ENCODE measurements around the gene CYB5D1. TPM values are rescaled to one million over a fixed set of nuclear protein-coding genes. Genes with fewer than 3 reads are reported as not detected.

Gene CYB5D1
- total and polyA plus RNA-seq, 9 donors: 7.0 to 22.2 (median 16.1) TPM

DNA sequence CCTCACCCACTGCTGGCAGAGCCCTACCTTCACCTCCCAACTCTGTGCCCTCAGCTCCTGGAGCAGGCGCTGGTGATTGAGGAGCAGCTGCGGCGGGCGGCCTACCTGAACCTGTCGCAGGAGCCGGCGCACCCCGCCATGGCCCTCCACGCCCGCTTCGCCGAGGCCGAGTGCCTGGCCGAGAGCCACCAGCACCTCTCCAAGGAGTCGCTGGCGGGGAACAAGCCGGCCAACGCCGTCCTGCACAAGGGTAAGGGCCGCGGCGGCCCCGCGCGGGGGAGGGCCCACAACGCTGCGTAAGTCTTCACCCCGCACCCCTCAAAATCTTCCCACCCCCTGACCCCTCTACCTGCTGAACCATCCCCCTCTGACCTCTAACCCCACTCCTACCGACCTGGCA, 51.3 kb downstream of the CYB5D1 start:
- intact Hi-C loops (cut with DNase I): no loop called here
- TF ChIP-seq EP300 (IDR thresholded peaks at IDR 0.05): no peak
- TF ChIP-seq, protein P1, sequence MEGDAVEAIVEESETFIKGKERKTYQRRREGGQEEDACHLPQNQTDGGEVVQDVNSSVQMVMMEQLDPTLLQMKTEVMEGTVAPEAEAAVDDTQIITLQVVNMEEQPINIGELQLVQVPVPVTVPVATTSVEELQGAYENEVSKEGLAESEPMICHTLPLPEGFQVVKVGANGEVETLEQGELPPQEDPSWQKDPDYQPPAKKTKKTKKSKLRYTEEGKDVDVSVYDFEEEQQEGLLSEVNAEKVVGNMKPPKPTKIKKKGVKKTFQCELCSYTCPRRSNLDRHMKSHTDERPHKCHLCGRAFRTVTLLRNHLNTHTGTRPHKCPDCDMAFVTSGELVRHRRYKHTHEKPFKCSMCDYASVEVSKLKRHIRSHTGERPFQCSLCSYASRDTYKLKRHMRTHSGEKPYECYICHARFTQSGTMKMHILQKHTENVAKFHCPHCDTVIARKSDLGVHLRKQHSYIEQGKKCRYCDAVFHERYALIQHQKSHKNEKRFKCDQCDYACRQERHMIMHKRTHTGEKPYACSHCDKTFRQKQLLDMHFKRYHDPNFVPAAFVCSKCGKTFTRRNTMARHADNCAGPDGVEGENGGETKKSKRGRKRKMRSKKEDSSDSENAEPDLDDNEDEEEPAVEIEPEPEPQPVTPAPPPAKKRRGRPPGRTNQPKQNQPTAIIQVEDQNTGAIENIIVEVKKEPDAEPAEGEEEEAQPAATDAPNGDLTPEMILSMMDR (IDR thresholded peaks at IDR 0.05): no peak
- no peak for TF ChIP-seq POLR2A (IDR thresholded peaks at IDR 0.05)
- Histone ChIP-seq H3K4me1 (ENCODE audit: insufficient read depth) (no peaks in the 10 kb centered on the region), H3K36me3 (no peaks in the 10 kb centered on the region), H3K27ac (no peak overlapping the region), H3K4me3 (no peak overlapping the region), H3K9me3 (no peaks in the 10 kb centered on the region), H3K27me3 (no peaks in the 10 kb centered on the region)
- no peak for DNase-seq
- 85 to 88% (median 86%) methylated on average over 29 of the region's 29 CpGs for WGBS, 3 donors

DNA sequence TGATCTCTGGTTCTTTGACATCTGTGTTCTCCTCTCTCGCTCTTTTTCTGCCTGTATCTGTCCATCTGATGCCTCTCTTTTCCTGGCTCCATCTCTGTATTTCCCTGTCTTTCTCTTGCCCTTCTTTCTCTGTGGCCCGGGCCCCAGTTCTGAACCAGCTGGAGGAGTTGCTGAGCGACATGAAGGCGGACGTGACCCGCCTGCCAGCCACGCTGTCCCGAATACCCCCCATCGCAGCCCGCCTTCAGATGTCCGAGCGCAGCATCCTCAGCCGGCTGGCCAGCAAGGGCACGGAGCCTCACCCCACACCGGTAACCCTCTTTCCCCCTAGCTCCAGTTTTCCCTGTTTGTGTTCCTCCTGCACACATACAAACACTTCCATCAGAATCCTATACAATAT, 52.5 kb downstream of the CYB5D1 start:
- DNase-seq: no peak
- Histone ChIP-seq H3K4me3 (no peak overlapping the region), H3K27ac (no peak overlapping the region), H3K27me3 (no peaks in the 10 kb centered on the region), H3K4me1 (ENCODE audit: insufficient read depth) (peaks cover 2% of the 10 kb centered on the region), H3K9me3 (no peaks in the 10 kb centered on the region), H3K36me3 (no peaks in the 10 kb centered on the region)
- 91 to 93% (median 91%) methylated on average over 15 of the region's 15 CpGs for WGBS, 3 donors
- TF ChIP-seq POLR2A (IDR thresholded peaks at IDR 0.05): no peak
- intact Hi-C loops (cut with DNase I): loop anchor here in 3 of 4 donors (5.0 kb wide), 1 partner anchor 77 kb away; no protein-coding TSS in a partner anchor

DNA sequence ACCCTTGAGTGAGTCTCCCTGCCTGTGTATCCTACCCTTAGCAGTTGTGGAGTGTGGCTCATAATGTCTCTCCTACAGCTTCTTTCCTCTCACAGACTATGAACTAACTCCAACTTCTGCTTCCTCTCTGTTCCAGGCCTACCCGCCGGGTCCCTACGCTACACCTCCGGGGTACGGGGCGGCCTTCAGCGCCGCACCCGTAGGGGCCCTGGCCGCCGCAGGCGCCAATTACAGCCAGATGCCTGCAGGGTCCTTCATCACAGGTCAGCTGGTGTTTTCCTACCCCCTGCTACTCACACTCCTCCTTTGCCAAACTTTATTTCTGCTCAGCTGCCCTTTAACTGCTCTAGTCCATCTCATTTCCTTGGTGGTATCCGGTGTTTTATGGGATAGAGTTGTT, 52.9 kb downstream of the CYB5D1 start:
- H3K36me3 ChIP-seq: no peaks in the 10 kb centered on the region
- no peak overlapping the region for H3K27ac ChIP-seq
- no peak overlapping the region for H3K4me3 ChIP-seq
- H3K9me3 ChIP-seq: no peaks in the 10 kb centered on the region
- H3K27me3 ChIP-seq: no peaks in the 10 kb centered on the region
- intact Hi-C loops (cut with DNase I): loop anchor here in 3 of 4 donors (5.0 kb wide), 1 partner anchor 77 kb away; no protein-coding TSS in a partner anchor
- H3K4me1 ChIP-seq (ENCODE audit: insufficient read depth): peaks cover 2% of the 10 kb centered on the region
- no peak for DNase-seq
- TF ChIP-seq, protein P1 (IDR thresholded peaks at IDR 0.05): no peak
- no peak for TF ChIP-seq EP300 (IDR thresholded peaks at IDR 0.05)
- no peak for TF ChIP-seq POLR2A (IDR thresholded peaks at IDR 0.05)
- WGBS, 3 donors: 87 to 94% (median 92%) methylated on average over 13 of the region's 13 CpGs

DNA sequence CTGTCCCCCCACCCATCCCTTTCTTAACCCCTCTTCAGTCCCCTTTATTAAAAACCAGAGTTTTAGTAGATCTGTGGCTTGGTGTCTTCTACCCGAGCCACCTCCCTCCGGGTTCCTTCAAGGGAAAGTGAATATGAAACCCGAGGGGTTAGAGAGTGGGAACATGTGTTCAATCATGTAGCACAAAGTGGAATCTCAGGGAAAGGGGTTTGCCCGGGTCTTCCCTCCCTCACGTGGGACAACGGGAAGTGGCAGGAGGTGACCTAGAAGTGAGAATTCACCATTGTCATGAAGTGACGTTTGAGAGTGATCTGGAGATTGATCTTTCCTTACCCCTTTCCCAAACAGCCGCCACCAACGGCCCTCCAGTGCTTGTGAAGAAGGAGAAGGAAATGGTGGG, 53.3 kb downstream of the CYB5D1 start:
- H3K27me3 ChIP-seq: no peaks in the 10 kb centered on the region

More for the DNA sequence above, 53.3 kb downstream of the CYB5D1 start:
- peaks cover 2% of the 10 kb centered on the region for H3K4me1 ChIP-seq (ENCODE audit: insufficient read depth)
- TF ChIP-seq, protein P1 (IDR thresholded peaks at IDR 0.05): no peak
- TF ChIP-seq EP300 (IDR thresholded peaks at IDR 0.05) (no peak), POLR2A (IDR thresholded peaks at IDR 0.05) (no peak)
- H3K4me3 ChIP-seq: no peak overlapping the region
- no peak for DNase-seq
- intact Hi-C loops (cut with DNase I): loop anchor here in 3 of 4 donors (5.0 kb wide), 1 partner anchor 76 kb away; no protein-coding TSS in a partner anchor
- H3K9me3 ChIP-seq: no peaks in the 10 kb centered on the region
- WGBS, 3 donors: 52 to 61% (median 61%) methylated on average over 9 of the region's 9 CpGs
- no peak overlapping the region for H3K27ac ChIP-seq
- no peaks in the 10 kb centered on the region for H3K36me3 ChIP-seq

Small RNA genes lying within 50 kb of the gene (small RNA-seq; reads per million reads assigned to genes)
- 0.50 reads per million, percentile 11 among the genes with 10 or more reads in this experiment for gene SCARNA21

Other genes with a start within 250 kb of the CYB5D1 start
- gene FXR2, start 243.1 kb upstream of the CYB5D1 start, total RNA-seq: 10 to 100 TPM; 13.8 to 32.3 (median 24.2) TPM
- gene FXR2, start 243.1 kb upstream of the CYB5D1 start, polyA plus RNA-seq: 10 to 100 TPM; 26.6 to 36.1 TPM
- gene SAT2, start 230.2 kb upstream of the CYB5D1 start, total RNA-seq: 100 to 1,000 TPM in 6 of 7 donors, 10 to 100 TPM in 1; 89.5 to 195 (median 145) TPM
- 100 to 1,000 TPM; 133 to 235 TPM for gene SAT2, start 230.2 kb upstream of the CYB5D1 start, polyA plus RNA-seq
- 1 to 10 TPM in 4 of 7 donors, under 1 TPM in 3; 0.69 to 1.3 (median 1.1) TPM for gene SHBG, start 227.9 kb upstream of the CYB5D1 start, total RNA-seq
- under 1 TPM; 0.63 to 0.67 TPM for gene SHBG, start 227.9 kb upstream of the CYB5D1 start, polyA plus RNA-seq
- gene ATP1B2, start 207.1 kb upstream of the CYB5D1 start, total RNA-seq: 10 to 100 TPM in 5 of 7 donors, 1 to 10 TPM in 2; 3.6 to 74.5 (median 34.1) TPM
- gene ATP1B2, start 207.1 kb upstream of the CYB5D1 start, polyA plus RNA-seq: 10 to 100 TPM; 15.3 to 35.1 TPM
- gene TP53, start 170.5 kb upstream of the CYB5D1 start, total RNA-seq: 100 to 1,000 TPM in 1 of 7 donors, 10 to 100 TPM in 6; 16.3 to 124 (median 73.5) TPM
- 10 to 100 TPM; 29.7 to 43.7 TPM for gene TP53, start 170.5 kb upstream of the CYB5D1 start, polyA plus RNA-seq
- 10 to 100 TPM in 1 of 7 donors, 1 to 10 TPM in 6; 1.1 to 10.1 (median 6.9) TPM for gene WRAP53, start 169.5 kb upstream of the CYB5D1 start, total RNA-seq
- 1 to 10 TPM; 4.3 to 6.1 TPM for gene WRAP53, start 169.5 kb upstream of the CYB5D1 start, polyA plus RNA-seq
- gene EFNB3, start 152.8 kb upstream of the CYB5D1 start, total RNA-seq: 10 to 100 TPM in 1 of 7 donors, 1 to 10 TPM in 6; 1.6 to 11.7 (median 3.3) TPM
- gene EFNB3, start 152.8 kb upstream of the CYB5D1 start, polyA plus RNA-seq: 1 to 10 TPM; 5.1 to 5.9 TPM
- gene DNAH2, start 140.3 kb upstream of the CYB5D1 start, total RNA-seq: 10 to 100 TPM in 1 of 7 donors, 1 to 10 TPM in 5, under 1 TPM in 1; 0.88 to 10.3 (median 2.7) TPM
- gene DNAH2, start 140.3 kb upstream of the CYB5D1 start, polyA plus RNA-seq: 1 to 10 TPM; 1.0 to 2.5 TPM
- 10 to 100 TPM; 13.7 to 80.8 (median 71.9) TPM for gene KDM6B, start 23.8 kb upstream of the CYB5D1 start, total RNA-seq
- gene KDM6B, start 23.8 kb upstream of the CYB5D1 start, polyA plus RNA-seq: 10 to 100 TPM in 1 of 2 donors, 1 to 10 TPM in 1; 9.1 to 36.9 TPM
- gene TMEM88, start 2.9 kb upstream of the CYB5D1 start, total RNA-seq: 10 to 100 TPM in 3 of 7 donors, 1 to 10 TPM in 4; 2.1 to 11.9 (median 8.2) TPM
- 10 to 100 TPM in 1 of 2 donors, 1 to 10 TPM in 1; 5.5 to 17.8 TPM for gene TMEM88, start 2.9 kb upstream of the CYB5D1 start, polyA plus RNA-seq
- gene NAA38, start 444 bp upstream of the CYB5D1 start, total RNA-seq: 10 to 100 TPM; 46.4 to 82.8 (median 54.6) TPM
- gene NAA38, start 444 bp upstream of the CYB5D1 start, polyA plus RNA-seq: 10 to 100 TPM in 1 of 2 donors, 1 to 10 TPM in 1; 4.6 to 59.1 TPM
- 100 to 1,000 TPM in 4 of 7 donors, 10 to 100 TPM in 3; 65.7 to 145 (median 114) TPM for gene CHD3, start 30.8 kb downstream of the CYB5D1 start, total RNA-seq
- gene CHD3, start 30.8 kb downstream of the CYB5D1 start, polyA plus RNA-seq: 100 to 1,000 TPM in 1 of 2 donors, 10 to 100 TPM in 1; 87.2 to 100 TPM
- 10 to 100 TPM in 1 of 7 donors, 1 to 10 TPM in 6; 2.7 to 16.5 (median 5.2) TPM for gene RNF227, start 58.3 kb downstream of the CYB5D1 start, total RNA-seq
- 1 to 10 TPM; 4.3 to 8.6 TPM for gene RNF227, start 58.3 kb downstream of the CYB5D1 start, polyA plus RNA-seq
- 1 to 10 TPM in 5 of 7 donors, under 1 TPM in 2; 0.48 to 5.9 (median 2.2) TPM for gene KCNAB3, start 71.9 kb downstream of the CYB5D1 start, total RNA-seq
- gene KCNAB3, start 71.9 kb downstream of the CYB5D1 start, polyA plus RNA-seq: 1 to 10 TPM; 1.9 to 3.9 TPM
- gene TRAPPC1, start 73.9 kb downstream of the CYB5D1 start, total RNA-seq: 10 to 100 TPM; 27.5 to 94.3 (median 74.0) TPM
- 100 to 1,000 TPM in 1 of 2 donors, 10 to 100 TPM in 1; 77.5 to 238 TPM for gene TRAPPC1, start 73.9 kb downstream of the CYB5D1 start, polyA plus RNA-seq
- 10 to 100 TPM; 15.0 to 27.3 (median 25.9) TPM for gene CNTROB, start 74.2 kb downstream of the CYB5D1 start, total RNA-seq
- 10 to 100 TPM; 24.3 to 25.3 TPM for gene CNTROB, start 74.2 kb downstream of the CYB5D1 start, polyA plus RNA-seq
- under 1 TPM in 2 of 7 donors, not detected in 5; 0.05 to 0.42 TPM for gene GUCY2D, start 144.6 kb downstream of the CYB5D1 start, total RNA-seq
- under 1 TPM in 1 of 2 donors, not detected in 1; 0.10 TPM for gene GUCY2D, start 144.6 kb downstream of the CYB5D1 start, polyA plus RNA-seq
- gene ALOX15B, start 181.1 kb downstream of the CYB5D1 start, total RNA-seq: 10 to 100 TPM in 1 of 7 donors, 1 to 10 TPM in 1, under 1 TPM in 4, not detected in 1; 0.23 to 14.9 (median 0.78) TPM
- under 1 TPM; 0.25 to 0.88 TPM for gene ALOX15B, start 181.1 kb downstream of the CYB5D1 start, polyA plus RNA-seq
- gene ALOX12B, start 229.7 kb downstream of the CYB5D1 start, total RNA-seq: under 1 TPM in 1 of 7 donors, not detected in 6; 0.70 TPM
- gene ALOX12B, start 229.7 kb downstream of the CYB5D1 start, polyA plus RNA-seq: not detected

Measured in ovary (tissue), 9 donors.